NCI-H1930 (cell line): ENCODE results near the gene ACSS1.

Experiments
- DNase-seq, 2 experiments: peaks; one replicate each; lab custom pipeline; 2025; lab: John Stamatoyannopoulos, UW

The ACSS1 gene

DNA sequence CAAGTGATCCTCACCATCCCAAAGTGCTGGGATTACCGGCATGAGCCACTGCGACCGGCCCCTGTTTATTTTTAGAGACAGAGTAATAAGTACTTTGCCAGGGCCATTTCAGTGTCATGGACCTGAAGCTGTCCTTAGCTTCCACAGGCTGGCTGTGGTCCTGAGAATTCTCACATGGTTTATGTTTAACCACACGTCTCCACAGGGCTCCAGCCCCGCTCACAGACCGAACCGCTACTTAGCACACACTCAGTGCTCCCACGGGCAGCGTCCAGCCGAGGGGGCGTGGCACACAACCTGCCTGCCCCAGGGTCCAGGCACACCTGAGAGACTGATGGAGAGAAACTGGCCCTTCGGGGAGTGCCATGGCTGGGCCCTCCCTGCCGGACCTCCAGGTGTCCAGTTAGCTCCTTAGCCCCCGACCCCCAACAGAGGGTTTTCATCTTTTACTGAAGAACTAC is 11.7 kb downstream of the ACSS1 start:
- no peak for DNase-seq

DNA sequence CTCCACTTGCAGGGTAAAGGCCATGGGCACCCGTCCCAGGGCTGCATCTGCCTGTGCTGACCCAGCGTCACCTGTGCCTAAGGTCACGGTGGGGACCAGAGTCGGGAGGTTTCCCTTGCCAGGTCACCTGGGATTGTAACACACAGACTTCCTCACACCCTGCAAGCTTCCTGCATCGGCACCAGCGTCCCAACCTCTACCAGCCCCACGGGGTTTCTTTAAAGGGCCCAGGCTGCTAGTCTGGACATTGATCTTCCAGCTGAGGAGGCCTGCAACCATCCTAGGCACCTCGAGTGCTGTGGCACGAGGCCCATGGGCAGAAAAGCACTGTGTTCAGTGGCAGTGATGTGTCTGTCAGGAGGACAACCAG is 12.6 kb downstream of the ACSS1 start:
- no peak for DNase-seq

DNA sequence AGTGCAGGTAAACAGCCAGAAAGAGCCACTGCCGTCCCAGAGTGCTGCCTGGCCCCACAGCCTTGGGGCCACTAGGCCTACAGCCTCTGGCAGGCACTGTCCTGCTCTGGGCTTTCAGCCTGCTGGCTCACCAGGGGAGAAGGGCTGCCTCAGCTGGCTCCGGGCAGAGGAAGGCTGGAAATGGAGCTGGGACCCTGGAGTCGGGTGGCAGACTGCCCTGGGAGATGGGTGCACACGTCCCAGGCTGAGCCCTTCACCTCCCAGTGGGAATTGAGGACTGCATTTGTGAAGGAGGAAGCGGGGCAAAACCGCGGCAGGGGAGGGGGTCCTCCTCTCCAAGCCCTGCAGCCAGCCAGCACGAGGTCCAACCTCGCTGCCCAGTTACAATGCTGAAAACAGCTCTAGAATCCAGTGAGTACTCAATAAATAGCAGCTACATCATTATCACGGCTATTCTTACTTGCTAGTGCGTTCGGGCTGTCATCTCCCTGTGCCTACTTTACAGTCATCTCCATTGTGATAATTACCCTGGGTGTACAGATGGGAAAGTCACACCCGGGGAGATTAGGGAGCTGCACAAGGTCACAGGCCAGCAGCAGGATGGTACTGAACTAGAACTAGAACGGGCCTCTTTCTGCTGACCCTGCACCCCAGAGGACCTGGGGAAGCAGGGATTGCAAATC is 13.1 kb downstream of the ACSS1 start:
- DNase-seq = no peak

DNA sequence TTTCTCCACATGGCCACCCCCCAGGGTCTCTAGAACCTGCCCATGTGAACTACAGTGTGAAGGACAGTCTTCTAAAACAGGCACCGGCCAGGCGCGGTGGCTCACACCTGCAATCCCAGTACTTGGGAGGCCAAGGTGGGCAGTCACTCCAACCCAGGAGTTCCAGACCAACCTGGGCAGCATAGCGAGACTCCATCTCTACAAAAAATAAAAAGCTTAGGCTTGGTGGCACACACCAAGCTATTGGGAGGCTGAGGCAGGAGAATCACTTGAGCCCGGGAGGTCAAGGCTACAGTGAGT is 13.7 kb downstream of the ACSS1 start:
- DNase-seq = no peak

DNA sequence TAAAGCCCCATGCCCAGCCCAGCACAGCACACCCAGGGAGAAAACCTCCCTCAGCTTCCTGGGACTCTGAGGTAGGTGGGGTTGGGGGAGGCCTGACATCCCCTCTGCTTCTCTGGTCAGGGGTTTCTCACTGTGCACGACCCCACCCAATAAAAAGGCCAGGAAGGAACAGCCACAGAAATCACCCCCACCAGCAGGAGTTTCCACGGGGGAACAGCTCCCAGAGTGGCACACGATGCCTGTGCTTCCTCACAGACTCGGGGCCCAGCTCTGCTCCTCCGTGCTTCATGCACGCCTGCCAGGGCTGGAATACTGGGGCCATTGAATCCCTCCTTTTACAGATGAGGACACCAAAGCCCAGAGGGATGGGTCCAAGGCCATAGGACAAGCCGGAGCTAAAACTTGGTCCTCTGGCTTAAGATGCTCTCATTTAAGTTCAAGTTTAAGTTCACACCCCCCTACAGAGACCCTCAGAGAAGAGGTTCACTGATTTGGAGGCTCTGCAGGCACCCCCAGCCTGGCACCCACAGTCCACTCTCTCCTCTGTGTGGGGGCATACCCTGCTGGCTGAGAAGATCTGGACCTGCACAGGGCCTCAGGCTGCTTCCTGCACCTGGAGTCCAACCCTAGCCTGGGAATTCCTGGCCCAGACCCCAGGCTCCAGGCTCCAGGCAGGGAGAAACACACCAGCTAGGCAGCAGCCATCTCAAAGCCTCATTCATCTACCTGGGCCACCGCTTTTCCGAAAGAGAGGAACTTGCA is 14.3 kb downstream of the ACSS1 start:
- no peak for DNase-seq

DNA sequence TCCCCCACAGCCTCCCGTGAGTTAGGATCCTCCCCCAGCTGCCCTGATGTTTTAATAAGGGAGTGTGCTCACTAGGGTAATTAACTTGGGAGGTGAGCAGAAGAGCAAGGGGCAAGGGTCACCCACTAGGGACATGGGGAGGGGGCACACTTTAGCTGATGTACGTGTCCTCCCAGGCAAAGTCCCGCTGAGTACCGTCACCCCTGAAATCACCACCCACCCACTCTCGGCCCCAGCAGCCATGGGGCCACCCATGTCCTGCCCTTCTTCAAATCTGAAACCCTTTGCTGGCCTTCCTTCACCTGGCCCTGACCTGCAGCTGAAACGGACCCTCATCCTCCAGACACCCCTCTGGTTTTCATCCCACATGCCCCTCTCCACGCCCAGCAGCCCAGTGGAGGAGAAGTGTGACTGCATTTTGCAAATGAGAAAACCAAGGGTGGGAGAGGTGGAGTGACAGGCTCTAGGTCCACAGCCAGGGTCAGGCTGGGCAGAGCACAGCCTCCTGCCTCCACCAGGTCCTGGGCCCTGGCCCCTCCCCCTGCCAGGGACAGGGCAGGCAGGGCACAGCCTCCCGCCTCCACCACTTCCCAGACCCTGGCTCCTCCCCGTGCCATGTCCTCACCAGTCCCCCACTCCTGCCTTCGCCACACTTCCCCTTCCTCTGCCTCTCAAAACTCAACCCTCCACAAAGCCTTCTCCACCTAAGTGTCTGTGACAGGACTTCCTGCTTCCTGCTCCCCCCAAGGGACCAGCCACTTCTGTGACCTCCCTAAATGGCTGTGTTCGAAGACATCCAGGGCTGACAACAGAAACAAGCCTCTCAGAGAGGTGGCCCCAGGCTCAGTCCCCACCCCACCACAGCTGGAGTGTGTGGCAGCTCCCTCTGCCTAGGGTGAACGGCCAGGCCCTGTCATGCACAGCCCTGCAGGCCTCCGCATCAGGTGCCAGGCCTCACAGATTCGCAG is 15.1 kb downstream of the ACSS1 start:
- no peak for DNase-seq

DNA sequence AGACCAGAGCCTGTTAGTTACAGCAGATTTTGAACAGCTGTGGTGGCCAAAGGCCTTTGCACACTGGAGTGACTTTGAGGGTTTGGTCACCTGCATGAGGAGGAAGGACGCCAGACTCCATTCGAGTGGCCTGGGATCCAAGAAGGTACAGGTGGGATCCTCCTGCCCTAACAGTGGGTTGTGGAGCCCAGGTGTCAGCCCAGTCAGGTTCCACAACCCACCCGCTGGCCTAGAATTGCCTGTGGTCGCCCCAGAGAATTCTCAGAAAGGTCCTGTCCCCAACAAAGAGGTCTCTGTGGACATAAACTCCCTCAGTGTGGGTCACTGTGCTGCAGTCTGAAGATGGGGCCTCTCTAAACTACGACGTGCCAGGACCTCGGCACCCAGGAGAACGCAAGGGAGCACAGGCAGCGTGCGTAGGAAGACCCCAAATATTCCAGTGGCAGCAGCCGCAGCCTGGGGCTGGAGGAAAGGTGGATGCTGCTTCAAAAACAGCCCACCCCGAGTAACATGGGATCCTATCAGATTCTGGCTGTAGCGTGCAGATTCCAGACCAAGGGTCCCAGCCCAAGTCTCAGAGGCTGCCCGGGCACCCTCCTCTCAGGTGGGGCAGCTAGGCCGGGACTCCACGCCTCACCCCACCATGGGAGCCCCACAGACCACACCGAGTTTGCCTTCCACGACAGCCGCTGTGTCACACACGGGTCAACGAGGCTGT is 16.0 kb downstream of the ACSS1 start:
- DNase-seq = no peak

DNA sequence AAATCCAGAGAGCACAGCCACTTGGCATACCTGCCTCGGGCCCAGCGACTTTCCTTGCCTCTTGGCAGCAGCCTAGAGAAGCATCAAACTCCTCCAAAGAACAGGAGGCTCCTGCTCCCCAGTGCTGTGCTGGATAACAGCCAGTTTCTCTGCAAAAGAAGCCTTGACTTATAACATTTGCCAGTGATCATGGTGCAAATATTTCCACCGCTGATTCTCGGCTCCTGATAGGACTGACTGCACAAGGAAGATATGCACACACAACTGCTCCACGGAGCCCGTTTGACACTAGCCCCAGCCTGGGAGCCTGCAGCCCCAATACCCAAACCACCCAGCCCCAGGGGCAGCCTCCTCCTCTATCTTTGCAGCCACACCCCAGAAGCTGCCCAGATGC is 17.5 kb downstream of the ACSS1 start:
- DNase-seq = no peak

DNA sequence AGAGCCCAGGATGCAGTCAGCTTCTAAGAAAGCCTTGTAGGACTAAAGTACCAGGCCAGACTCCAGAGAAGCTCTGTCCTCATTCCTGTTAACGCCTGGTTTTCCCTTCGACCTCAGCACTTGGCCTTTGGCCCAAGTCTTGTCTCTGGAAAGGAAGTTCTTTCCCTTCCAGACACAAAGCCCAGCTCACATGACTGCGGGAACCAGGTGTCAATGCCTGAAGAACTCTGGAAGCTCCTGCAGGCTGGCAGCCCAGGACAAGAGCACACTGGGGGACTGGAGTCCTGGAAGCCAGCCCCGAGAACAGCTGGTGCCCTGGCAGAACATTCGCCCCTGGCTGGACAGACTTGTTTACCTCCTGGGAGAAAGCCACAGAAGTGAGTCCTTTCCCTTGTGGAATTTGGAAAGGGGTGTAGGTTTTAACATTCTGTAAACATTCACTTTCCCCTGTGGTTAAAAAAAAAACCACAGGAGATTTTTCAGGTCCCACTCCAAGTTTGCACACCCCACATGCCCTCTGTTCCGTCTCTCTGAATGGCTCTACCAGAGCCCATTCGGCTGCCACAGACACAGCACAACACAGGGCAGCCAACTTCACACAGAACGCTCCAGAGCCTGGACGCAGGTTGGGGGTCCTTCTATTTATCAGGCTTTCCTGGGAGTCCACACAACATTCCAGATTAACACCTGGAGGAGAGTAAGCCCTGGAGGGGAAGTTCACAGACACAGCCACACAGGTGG is 18.1 kb downstream of the ACSS1 start:
- no peak for DNase-seq

DNA sequence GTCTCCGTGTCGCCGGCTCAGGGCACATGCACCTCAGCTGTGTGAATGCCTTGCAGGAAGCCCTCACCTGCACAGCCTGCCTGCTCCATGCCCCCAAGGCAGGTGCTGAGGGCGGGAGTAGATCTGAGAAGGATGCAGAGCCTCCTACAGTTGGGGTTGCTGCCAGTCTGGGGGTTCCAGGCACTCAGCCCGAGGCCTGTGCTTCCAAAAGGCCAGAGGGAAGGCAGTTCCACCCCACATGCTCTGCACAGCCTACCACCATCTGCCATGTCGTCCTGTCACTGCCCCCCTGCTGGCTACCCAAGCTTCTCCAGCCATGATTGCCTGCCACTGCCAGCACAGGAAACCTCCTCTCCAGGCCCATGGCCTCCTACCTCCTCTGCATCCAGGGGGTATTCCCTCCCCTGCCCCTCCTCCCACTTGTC is 19.3 kb downstream of the ACSS1 start:
- no peak for DNase-seq

DNA sequence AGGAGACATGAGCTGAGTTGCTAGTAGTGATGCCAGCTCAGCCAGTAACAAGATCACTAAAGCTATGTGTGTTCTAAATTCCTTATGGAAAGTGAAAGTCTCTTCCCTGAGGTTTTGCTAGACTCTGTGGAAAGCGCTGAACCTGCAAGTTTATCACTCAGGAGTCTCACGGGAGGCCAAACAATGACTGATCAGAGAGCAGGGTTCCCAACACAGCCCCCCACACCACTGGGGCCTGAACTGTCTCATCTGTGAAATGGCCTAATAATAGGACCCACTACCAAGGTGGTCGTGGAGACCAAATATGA is 19.9 kb downstream of the ACSS1 start:
- no peak for DNase-seq

DNA sequence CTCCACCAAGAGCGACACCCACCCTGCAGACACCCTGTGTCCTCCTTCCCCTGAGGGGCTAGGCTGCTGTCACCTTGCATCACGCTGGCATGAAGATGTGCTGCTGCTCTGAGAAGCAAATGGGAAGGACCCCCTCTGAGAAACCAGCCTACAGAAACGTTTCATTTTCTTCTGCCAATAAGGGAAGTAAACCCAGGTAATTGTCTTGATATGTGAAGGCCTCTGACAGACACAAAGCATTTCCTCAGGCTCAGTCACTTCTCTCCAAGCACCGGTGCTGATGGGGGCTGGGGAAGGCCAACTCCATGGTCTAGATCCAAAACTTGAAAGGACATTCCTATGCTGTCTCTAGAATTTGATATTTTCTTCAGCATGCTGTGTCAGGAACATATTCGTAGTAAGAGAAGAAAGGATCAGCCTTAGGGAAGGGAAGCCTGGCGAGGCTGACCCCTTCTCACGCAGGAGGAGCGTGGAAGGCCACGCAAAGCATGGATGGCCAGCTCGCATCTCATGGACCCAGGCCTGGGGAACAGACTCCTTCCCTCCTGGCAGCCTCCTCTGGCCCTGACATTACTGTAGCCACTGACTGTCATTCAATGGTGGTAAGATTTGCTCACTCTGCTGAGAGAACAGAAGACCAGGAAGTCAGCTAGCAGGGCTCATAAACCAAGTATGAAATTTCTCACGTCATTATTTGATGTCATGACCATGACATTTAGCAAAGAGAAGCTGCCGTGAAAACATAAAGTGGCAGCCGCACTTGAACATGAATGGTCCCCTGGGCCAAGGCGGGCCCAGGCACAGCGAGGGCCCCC is 20.4 kb downstream of the ACSS1 start:
- no peak for DNase-seq

DNA sequence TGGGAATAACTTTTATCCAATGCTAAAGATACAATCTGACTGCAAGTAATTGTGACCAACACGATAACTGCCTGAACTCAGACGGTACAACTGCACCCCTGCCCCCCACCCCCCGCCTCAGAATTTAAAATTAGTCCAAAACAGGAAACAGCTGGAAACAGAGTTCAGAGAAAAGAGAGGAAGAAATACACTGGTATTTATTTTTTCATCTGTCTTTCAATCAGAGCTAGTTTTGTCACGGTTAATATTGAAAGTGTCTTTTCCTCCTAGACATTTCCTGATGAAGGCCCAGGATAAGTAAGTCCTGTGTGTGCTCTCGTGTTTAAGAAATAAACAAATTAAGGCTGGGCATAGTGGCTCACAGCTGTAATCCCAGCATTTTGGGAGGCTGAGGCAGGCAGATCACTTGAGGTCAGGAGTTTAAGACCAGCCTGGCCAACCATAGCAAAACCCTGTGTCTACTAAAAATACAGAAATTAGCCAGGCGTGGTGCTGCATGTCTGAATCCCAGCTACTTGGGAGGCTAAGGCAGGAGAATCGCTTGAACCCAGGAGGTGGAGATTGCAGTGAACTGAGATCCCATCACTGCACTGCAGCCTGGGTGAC is 21.5 kb downstream of the ACSS1 start:
- no peak for DNase-seq

DNA sequence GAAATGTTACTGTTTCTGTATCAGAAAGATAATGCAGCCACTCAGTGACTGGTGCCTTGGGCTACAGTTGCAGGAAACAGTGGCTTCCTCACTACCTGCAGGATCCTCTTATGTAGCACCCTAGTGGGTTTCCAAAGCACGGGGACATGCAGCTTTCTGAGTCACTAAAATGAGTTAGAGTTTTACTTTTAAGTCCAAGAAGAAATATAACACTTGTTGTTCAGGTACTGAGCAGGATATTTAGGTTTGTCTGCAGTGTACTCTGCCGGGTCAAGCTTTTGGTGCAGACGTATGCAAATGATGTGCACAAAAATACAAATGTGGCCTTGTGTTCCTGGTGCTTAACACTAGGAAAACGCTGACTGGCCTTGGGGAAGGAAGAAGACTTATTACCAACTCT is 22.0 kb downstream of the ACSS1 start:
- no peak for DNase-seq

DNA sequence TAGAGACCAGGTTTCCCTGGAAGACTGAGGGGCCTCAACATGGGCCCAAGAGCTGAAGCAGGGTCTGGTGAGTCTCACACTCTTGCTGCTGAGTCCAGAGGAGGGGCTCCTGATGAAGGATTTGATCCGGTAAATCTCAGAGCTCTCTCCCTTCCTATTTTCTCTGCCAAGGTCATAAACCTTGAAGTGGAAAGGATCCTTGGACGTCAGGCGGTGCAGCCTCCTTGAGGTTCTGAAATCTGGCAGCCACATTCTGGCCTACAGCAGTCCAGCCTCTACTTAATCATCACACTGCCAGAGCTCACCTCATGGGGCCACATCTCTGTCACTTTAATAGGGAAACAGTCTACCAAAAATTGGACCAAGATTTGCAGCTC is 24.0 kb downstream of the ACSS1 start:
- no peak for DNase-seq

DNA sequence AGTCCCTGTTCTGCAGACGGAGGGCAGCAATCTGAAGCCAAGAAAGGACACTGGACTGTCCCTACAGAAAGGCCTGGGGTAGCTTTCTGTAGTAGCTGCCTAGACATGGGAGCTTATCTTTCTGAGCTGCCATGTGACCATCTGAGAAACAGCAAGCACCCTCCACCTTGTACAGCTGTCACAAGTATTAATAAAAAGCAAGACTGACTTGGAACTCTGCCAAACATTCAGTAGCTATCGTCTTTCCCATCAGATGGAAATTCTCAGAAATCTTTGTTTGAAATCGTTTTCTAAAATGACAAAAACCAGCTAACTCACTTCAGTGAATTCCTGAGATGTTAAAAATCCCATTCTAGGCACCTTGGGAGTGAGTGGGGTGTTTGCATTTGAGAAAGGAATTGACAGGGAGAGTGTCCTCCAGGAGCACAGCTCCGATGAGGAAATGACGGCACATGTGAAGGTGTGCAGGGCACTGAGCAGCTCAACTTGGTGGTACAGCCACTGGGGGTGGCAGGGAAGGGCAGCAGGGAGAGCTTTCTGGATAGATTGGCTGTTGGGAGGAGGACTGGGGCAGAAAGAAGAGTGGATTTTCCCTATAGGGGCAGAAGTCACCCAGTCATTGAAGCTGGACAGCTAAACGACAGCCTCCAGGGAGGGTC is 24.5 kb downstream of the ACSS1 start:
- no peak for DNase-seq

DNA sequence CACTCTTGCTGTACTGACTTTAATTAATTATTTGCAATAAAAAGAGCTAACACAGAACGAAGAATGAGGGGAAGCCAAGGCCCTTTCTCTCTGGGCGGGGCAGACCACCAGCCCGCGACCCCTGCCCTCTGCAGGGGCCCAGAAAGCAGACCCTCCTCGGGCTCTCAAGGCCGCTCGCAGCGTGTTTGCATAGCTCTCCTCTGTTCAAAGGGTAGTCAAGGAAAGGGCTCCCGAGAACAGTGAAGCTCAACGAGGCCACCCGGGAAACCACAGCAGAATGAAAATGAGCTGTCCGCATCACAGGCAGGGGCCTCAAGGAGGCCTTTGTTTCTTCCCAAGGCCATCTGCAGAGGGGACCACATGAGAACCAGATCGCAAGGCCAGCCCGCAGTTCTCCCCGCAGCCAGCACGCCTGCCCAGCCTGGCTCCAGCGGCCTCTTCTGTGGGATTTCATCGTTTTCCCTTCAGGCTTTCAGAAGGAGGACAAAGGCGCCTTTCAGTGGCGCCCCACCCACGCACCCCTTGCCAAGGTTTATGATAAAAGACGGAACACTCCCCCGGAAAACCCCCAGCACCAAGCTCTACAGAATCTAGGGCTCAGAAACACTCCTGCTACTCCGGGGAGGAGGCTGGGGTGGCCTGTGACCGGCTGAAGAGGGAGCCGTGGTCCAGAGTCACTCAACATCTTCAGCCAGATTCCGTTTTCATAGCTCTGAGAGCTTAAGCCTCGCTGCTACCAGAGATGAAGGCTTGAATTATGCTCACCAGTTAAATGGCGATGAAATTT is 25.3 kb downstream of the ACSS1 start:
- DNase-seq = no peak

DNA sequence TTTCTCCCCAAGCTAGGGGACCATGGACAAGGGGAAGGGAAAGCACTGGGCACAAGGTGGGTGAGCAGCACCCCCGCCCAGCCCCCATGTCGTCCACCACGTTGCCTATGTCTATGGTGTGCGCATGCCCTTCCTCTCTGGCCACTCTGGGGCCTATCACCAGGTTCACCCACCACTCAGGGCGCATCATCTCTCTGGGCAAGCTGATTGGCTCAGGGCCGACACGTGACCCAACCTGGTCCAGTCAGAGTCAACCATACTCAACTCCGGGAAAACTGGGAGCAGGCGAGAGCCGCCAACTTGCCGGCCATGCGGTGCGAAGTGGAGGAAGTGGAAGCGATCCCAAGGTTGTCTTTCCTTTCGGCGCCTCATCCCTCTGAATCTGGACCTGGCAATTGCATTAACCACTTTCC is 25.9 kb downstream of the ACSS1 start:
- no peak for DNase-seq

DNA sequence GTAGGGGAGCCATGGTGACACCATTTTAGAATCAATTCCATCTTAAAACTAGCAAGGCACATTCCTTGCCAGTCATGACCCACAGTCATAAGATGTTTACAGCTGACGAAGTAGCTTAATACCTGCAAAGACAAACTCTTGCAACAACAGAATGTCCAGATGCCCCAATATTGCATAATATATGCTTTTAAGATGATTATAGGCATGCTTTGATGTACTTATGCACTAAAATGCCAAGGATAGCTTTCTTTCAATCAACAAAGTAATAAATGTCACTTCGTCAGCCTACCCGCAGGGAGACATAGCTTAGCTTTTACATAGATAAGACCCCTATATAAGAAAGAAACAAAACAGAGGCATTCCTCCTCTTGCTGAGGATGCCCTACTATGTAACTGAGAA is 26.7 kb downstream of the ACSS1 start:
- no peak for DNase-seq
